HepG2 (cell line): ENCODE results near the gene NSMCE4A. TPM values are rescaled to one million over a fixed set of nuclear protein-coding genes. Genes with fewer than 3 reads are reported as not detected.

Experiments
- ATF7 ChIP-seq, 2 experiments: fragments of 450-650 bp in 1 of 2; sonication (generic) in 1 of 2; formaldehyde crosslinking in 1 of 2; IDR thresholded peaks; 2 replicates each; pipeline versions ENCODE4 v1.4.0 to v1.6.1; 2016 to 2020; ENCODE audit warnings: antibody characterized with exemption in 1 of 2, mild to moderate bottlenecking in 1 of 2, missing genetic modification reagents in 1 of 2
- IRX3 ChIP-seq: sonication (generic); formaldehyde crosslinking; IDR thresholded peaks from 2 replicates; pipeline ENCODE4 v1.8.1; 2023; ENCODE audit warnings: mild to moderate bottlenecking, low read depth, missing genetic modification reagents, borderline replicate concordance
- JDP2 ChIP-seq: sonication (generic); formaldehyde crosslinking; IDR thresholded peaks from 2 replicates; pipeline ENCODE4 v1.8.1; 2022; ENCODE audit warnings: missing genetic modification reagents, borderline replicate concordance
- RARA ChIP-seq: IDR thresholded peaks from 2 replicates; pipeline ENCODE4 v1.6.1; 2016; ENCODE audit warnings: missing genetic modification reagents, missing compliant biosample characterization
- RBFOX2 ChIP-seq: fragments of 200-400 bp; formaldehyde crosslinking; IDR thresholded peaks from 2 replicates; pipeline ENCODE4 v1.6.1; 2017; ENCODE audit warnings: low read depth, mild to moderate bottlenecking, low read length
- SAP130 ChIP-seq: IDR thresholded peaks from 2 replicates; pipeline ENCODE4 v1.6.1; 2016; ENCODE audit warnings: low read depth
- SRSF9 ChIP-seq: fragments of 200-400 bp; formaldehyde crosslinking; IDR thresholded peaks from 2 replicates; pipeline ENCODE4 v1.6.1; 2018; ENCODE audit warnings: borderline replicate concordance, mild to moderate bottlenecking, low read depth, low read length; ENCODE audit not compliant: insufficient read depth, poor library complexity, severe bottlenecking
- STAT5B ChIP-seq: sonication (generic); formaldehyde crosslinking; IDR thresholded peaks from 2 replicates; pipeline ENCODE4 v1.4.0; 2020; ENCODE audit warnings: missing genetic modification reagents
- TFDP1 ChIP-seq: IDR thresholded peaks from 2 replicates; pipeline ENCODE4 v1.6.1; 2016; ENCODE audit warnings: missing compliant biosample characterization, missing genetic modification reagents, borderline replicate concordance
- THAP9 ChIP-seq: sonication (generic); formaldehyde crosslinking; IDR thresholded peaks from 2 replicates; pipeline ENCODE4; 2020; ENCODE audit warnings: missing genetic modification reagents, mild to moderate bottlenecking, borderline replicate concordance
- ZNF350 ChIP-seq: sonication (generic); formaldehyde crosslinking; IDR thresholded peaks from 2 replicates; pipeline ENCODE4 v1.4.0; 2020; ENCODE audit warnings: mild to moderate bottlenecking, low read depth, missing genetic modification reagents, borderline replicate concordance
- ZNF549 ChIP-seq: sonication (generic); formaldehyde crosslinking; IDR thresholded peaks from 2 replicates; pipeline ENCODE4 v1.5.0; 2020; ENCODE audit warnings: missing genetic modification reagents
- ZNF564 ChIP-seq: sonication (generic); formaldehyde crosslinking; IDR thresholded peaks from 2 replicates; pipeline ENCODE4 v1.8.1; 2023; ENCODE audit warnings: mild to moderate bottlenecking, missing genetic modification reagents
- ZNF766 ChIP-seq: sonication (generic); formaldehyde crosslinking; IDR thresholded peaks from 2 replicates; pipeline ENCODE4 v1.5.0; 2020; ENCODE audit warnings: missing genetic modification reagents, borderline replicate concordance
- polyA plus RNA-seq, 8 experiments: library from polyadenylated mRNA; depleted of rRNA in 3 of 8; stranded (reverse) in 7 of 8; unstranded in 1 of 8; fragments of >200 nt; fragmentation: Illumina TruSeq in 4 of 8; extraction: Trizol in 4 of 8; gene quantifications; 2 replicates each; pipeline versions ENCODE4 v1.2.1 to v1.2.3, GENCODE V29; 2011 to 2016; ENCODE audit warnings: low read depth in 4 of 8, missing spikeins in 1 of 8, mixed read lengths in 1 of 8; ENCODE audit not compliant: insufficient read depth in 1 of 8
- total RNA-seq, 5 experiments: library from RNA; depleted of rRNA; stranded (reverse); fragments of >200 nt; fragmentation: Illumina TruSeq; extraction: Trizol; gene quantifications; 2 replicates each; pipeline ENCODE4 v1.2.3, GENCODE V29; 2016; ENCODE audit warnings: low read depth in 1 of 5
- TF ChIP-seq, protein P1 (sequence below): sonication (generic); formaldehyde crosslinking; IDR thresholded peaks from 2 replicates; pipeline ENCODE4 v1.4.0; 2020; ENCODE audit warnings: mild to moderate bottlenecking, missing genetic modification reagents

NSMCE4A gene
- total and polyA plus RNA-seq, 2 of the 13 experiments (the other 11 are each of a cell fraction or from before 2014, with no cell fraction given) = 61.1 to 91.6 TPM

DNA sequence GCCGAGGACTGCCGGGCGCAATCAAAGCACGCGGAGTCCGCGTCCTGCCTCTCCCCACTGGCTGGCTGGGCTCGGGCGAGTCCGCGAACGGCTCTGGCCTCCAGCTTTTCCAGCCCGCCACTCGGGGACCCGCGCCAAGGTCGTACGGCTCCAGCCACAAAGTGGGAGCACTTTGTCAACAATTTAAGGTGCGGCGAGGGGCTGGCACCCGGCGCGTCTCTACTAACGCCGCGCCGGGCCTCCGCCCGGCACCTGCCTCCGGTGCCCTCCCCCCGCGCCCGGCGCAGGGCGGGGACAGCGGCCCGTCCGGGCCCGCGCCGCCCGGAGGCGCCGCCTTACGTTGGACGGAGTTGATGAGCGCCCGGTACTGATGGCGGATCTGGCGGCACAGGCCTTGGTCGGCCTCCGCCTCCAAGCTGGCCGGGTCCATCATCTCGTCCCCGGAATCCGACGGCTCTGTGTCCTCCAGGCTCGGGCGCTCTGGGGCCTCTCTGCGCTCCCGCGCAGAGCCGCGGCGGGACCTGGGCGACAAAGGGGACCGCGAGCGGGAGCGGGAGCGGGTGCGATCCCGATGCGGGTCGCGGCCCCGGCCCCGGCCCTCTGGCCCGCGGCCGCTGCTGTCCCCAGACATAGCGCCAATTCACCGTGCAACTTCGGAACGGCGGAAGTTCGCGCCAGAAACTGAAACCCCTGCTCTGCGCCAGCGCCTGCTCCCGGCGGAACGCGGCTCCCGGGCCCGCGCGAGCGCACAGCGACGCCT lies at the start of gene NSMCE4A (continued):
- TF ChIP-seq RBFOX2 (peak; percentile 94), JDP2 (CRISPR knock-in tag) (no peak), IRX3 (CRISPR knock-in tag) (0 out of 2 replicates have a peak, but pooled peaks have one; percentile 22), ZNF549 (CRISPR knock-in tag) (0 out of 2 replicates have a peak, but pooled peaks have one; percentile 62), RARA (peak; percentile 12; the same call in 1 of the 2 replicates), ZNF766 (CRISPR knock-in tag) (0 out of 2 replicates have a peak, but pooled peaks have one; percentile 37), ZNF564 (CRISPR knock-in tag) (peak; percentile 46; the same call in 1 of the 2 replicates), ZNF350 (CRISPR knock-in tag) (0 out of 2 replicates have a peak, but pooled peaks have one; percentile 36), THAP9 (CRISPR knock-in tag) (0 out of 2 replicates have a peak, but pooled peaks have one; percentile 25), SRSF9 (no peak), SAP130 (CRISPR knock-in tag) (peak; percentile 80), TFDP1 (CRISPR knock-in tag) (peak; percentile 83), ATF7 (IDR thresholded peaks at IDR 0.05) (no peak), ATF7 (CRISPR knock-in tag; IDR thresholded peaks at IDR 0.05) (0 out of 2 replicates have a peak, but pooled peaks have one; percentile 17), STAT5B (CRISPR knock-in tag) (0 out of 2 replicates have a peak, but pooled peaks have one; percentile 41)
- TF ChIP-seq, protein P1, sequence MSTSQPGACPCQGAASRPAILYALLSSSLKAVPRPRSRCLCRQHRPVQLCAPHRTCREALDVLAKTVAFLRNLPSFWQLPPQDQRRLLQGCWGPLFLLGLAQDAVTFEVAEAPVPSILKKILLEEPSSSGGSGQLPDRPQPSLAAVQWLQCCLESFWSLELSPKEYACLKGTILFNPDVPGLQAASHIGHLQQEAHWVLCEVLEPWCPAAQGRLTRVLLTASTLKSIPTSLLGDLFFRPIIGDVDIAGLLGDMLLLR (CRISPR knock-in tag) = no peak
